GM21526 (cell line): ENCODE data around the gene EBI3.
"Not testable (repeated sequence)": the region's sequence is repeated elsewhere in the genome, so short reads cannot be mapped to it uniquely, and the experiment has no call there.

Experiments
- ATAC-seq: cut with Tn5 transposase; IDR thresholded peaks from one replicate; pipeline ENCODE4 v1.9.1; 2021; ENCODE audit warnings: moderate library complexity; ENCODE audit not compliant: unreplicated experiment, low FRiP score

EBI3 gene

GRCh38 chr19:4199699-4200293 lies 29.5 kb upstream of the EBI3 start:
- ATAC-seq = no peak

- no peak for ATAC-seq
Observed at GRCh38 chr19:4200940-4201542, 28.3 kb upstream of the EBI3 start.

- no peak for ATAC-seq
Observed at GRCh38 chr19:4201798-4202197, 27.5 kb upstream of the EBI3 start.

GRCh38 chr19:4206818-4207484 lies 22.4 kb upstream of the EBI3 start:
- ATAC-seq = no peak

GRCh38 chr19:4208385-4209094 lies 20.8 kb upstream of the EBI3 start:
- no peak for ATAC-seq

- no peak for ATAC-seq
Observed at GRCh38 chr19:4210166-4210731, 19.1 kb upstream of the EBI3 start.

GRCh38 chr19:4213116-4213515 lies 16.2 kb upstream of the EBI3 start:
- ATAC-seq = no peak

GRCh38 chr19:4215807-4216206 lies 13.5 kb upstream of the EBI3 start:
- no peak for ATAC-seq

- ATAC-seq = no peak
Observed at GRCh38 chr19:4216846-4217245, 12.5 kb upstream of the EBI3 start.

GRCh38 chr19:4217429-4218264 lies 11.7 kb upstream of the EBI3 start:
- no peak for ATAC-seq

GRCh38 chr19:4218523-4218922 lies 10.8 kb upstream of the EBI3 start:
- not testable (repeated sequence) for ATAC-seq

GRCh38 chr19:4220188-4220587 lies 9.1 kb upstream of the EBI3 start:
- no peak for ATAC-seq

GRCh38 chr19:4224470-4224869 lies 4.9 kb upstream of the EBI3 start:
- no peak for ATAC-seq

GRCh38 chr19:4225885-4226284 lies 3.4 kb upstream of the EBI3 start:
- ATAC-seq = no peak

- no peak for ATAC-seq
Observed at GRCh38 chr19:4227771-4228170, 1.6 kb upstream of the EBI3 start.

- no peak for ATAC-seq
Observed at GRCh38 chr19:4228765-4229178, 551 bp upstream of the EBI3 start.

GRCh38 chr19:4230237-4230636 lies 914 bp downstream of the EBI3 start:
- not testable (repeated sequence) for ATAC-seq

GRCh38 chr19:4231521-4231920 lies 2.2 kb downstream of the EBI3 start:
- ATAC-seq = not testable (repeated sequence)

- not testable (repeated sequence) for ATAC-seq
Observed at GRCh38 chr19:4232139-4232538, 2.8 kb downstream of the EBI3 start.

- ATAC-seq = no peak
Observed at GRCh38 chr19:4232614-4233281, 3.4 kb downstream of the EBI3 start.
